HEK293T (cell line): ENCODE measurements around the gene XRN1.

ENCODE experiments used
- CTCF ChIA-PET: fragments of 350-600 bp; formaldehyde crosslinking; extraction: SDS; loops from one replicate; lab custom pipeline; 2021; ENCODE audit warnings: antibody characterized with exemption, inconsistent platforms; lab: Yijun Ruan, JAX
- POLR2A ChIA-PET: fragments of 350-600 bp; formaldehyde crosslinking; extraction: SDS; loops from one replicate; lab custom pipeline; 2020; ENCODE audit warnings: antibody characterized with exemption, inconsistent platforms; lab: Yijun Ruan, JAX
- DNase-seq: peaks from one replicate; pipeline ENCODE4 v3.0.0; 2012; ENCODE audit warnings: mixed read lengths; ENCODE audit errors: extremely low spot score
- ARNT ChIP-seq: fragments of 450-650 bp; IDR thresholded peaks from 2 replicates; pipeline ENCODE4 v1.6.1; 2017; ENCODE audit warnings: mild to moderate bottlenecking
- BHLHE40 ChIP-seq: fragments of 450-650 bp; IDR thresholded peaks from 2 replicates; pipeline ENCODE4 v1.6.1; 2016; ENCODE audit warnings: mild to moderate bottlenecking, moderate library complexity, borderline replicate concordance
- CTBP1 ChIP-seq: fragments of 450-650 bp; IDR thresholded peaks from 2 replicates; pipeline ENCODE4 v1.6.1; 2016; ENCODE audit warnings: borderline replicate concordance
- ELF4 ChIP-seq: fragments of 450-650 bp; IDR thresholded peaks from 2 replicates; pipeline ENCODE4 v1.6.1; 2017; ENCODE audit warnings: antibody characterized with exemption
- FOXA1 ChIP-seq: fragments of 450-650 bp; IDR thresholded peaks from 2 replicates; pipeline ENCODE4 v1.6.1; 2016; ENCODE audit warnings: mild to moderate bottlenecking
- FOXK2 ChIP-seq: fragments of 450-650 bp; IDR thresholded peaks from 2 replicates; pipeline ENCODE4 v1.6.1; 2016; ENCODE audit warnings: mild to moderate bottlenecking
- FOXM1 ChIP-seq: fragments of 450-650 bp; IDR thresholded peaks from 2 replicates; pipeline ENCODE4 v1.6.1; 2017; ENCODE audit warnings: mild to moderate bottlenecking, borderline replicate concordance
- HDGF ChIP-seq: fragments of 450-650 bp; IDR thresholded peaks from 2 replicates; pipeline ENCODE4 v1.6.1; 2017; ENCODE audit warnings: antibody characterized with exemption, borderline replicate concordance
- L3MBTL2 ChIP-seq: fragments of 450-650 bp; conservative IDR thresholded peaks from 2 replicates; pipeline ENCODE4 v1.6.1; 2016; ENCODE audit warnings: mild to moderate bottlenecking
- LEF1 ChIP-seq: fragments of 450-650 bp; IDR thresholded peaks from 2 replicates; pipeline ENCODE4 v1.6.1; 2017; ENCODE audit warnings: mild to moderate bottlenecking, borderline replicate concordance
- NFRKB ChIP-seq: fragments of 450-650 bp; IDR thresholded peaks from 2 replicates; pipeline ENCODE4 v1.6.1; 2016; ENCODE audit warnings: mild to moderate bottlenecking, moderate library complexity
- PKNOX1 ChIP-seq: fragments of 450-650 bp; IDR thresholded peaks from 2 replicates; pipeline ENCODE4 v1.6.1; 2016
- SP1 ChIP-seq: fragments of 450-650 bp; IDR thresholded peaks from 2 replicates; pipeline ENCODE4 v1.6.1; 2017
- SUZ12 ChIP-seq: fragments of 450-650 bp; IDR thresholded peaks from 2 replicates; pipeline ENCODE4 v1.6.1; 2016; ENCODE audit warnings: mild to moderate bottlenecking
- TARDBP ChIP-seq: fragments of 450-650 bp; IDR thresholded peaks from 2 replicates; pipeline ENCODE4 v1.6.1; 2016
- ZNF384 ChIP-seq: fragments of 450-650 bp; IDR thresholded peaks from 2 replicates; pipeline ENCODE4 v1.6.1; 2016

Gene XRN1

GRCh38 chr3:142470826-142471225 is 23.0 kb upstream of the XRN1 start:
- ChIA-PET CTCF (no interaction called here), POLR2A (no interaction called here)
- no peak for DNase-seq

DNA sequence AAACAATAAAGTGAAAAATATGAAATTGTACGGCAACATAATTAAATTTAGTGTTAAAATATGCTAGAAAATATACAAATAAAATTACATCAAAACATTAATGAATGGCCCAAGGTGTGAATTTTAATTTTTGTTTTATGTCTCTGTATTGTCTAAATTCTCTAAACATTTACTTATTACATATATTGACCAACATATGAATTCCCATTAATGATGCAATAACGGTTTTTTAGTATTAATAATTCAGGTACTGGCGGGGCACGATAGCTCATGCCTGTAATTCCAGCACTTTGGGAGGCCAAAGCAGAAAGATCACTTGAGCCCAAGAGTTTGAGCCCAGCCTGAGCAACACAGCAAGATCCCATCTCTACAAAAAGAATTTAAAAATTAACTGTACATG is 20.6 kb upstream of the XRN1 start:
- POLR2A ChIA-PET: no interaction called here
- TF ChIP-seq HDGF (no peak), LEF1 (no peak), CTBP1 (no peak), PKNOX1 (no peak), SP1 (no peak), SUZ12 (no peak), ARNT (no peak), NFRKB (no peak), BHLHE40 (no peak), ZNF384 (no peak), FOXA1 (no peak), L3MBTL2 (no peak), FOXK2 (no peak), FOXM1 (no peak), ELF4 (no peak), TARDBP (no peak)
- no peak for DNase-seq
- CTCF ChIA-PET: interaction anchor here (0.6 kb wide), 1 partner anchor 1335 kb away, joined by 3 read pairs; no protein-coding TSS in a partner anchor

More at GRCh38 chr3:142470826-142471225, 23.0 kb upstream of the XRN1 start:
- no peak for TF ChIP-seq CTBP1
- no peak for TF ChIP-seq HDGF
- TF ChIP-seq BHLHE40: no peak
- TF ChIP-seq ZNF384: no peak
- no peak for TF ChIP-seq ELF4
- TF ChIP-seq ARNT: no peak
- TF ChIP-seq LEF1: no peak
- TF ChIP-seq L3MBTL2: no peak
- no peak for TF ChIP-seq TARDBP
- no peak for TF ChIP-seq NFRKB
- no peak for TF ChIP-seq PKNOX1
- TF ChIP-seq SP1: no peak

- ChIA-PET POLR2A (no interaction called here), CTCF (no interaction called here)
- DNase-seq: no peak
- no peak for TF ChIP-seq FOXM1
- no peak for TF ChIP-seq PKNOX1
- no peak for TF ChIP-seq LEF1
- TF ChIP-seq SP1: no peak
- no peak for TF ChIP-seq ARNT
- no peak for TF ChIP-seq TARDBP
These were observed 19.9 kb upstream of the XRN1 start for GRCh38 chr3:142467768-142468167.

GRCh38 chr3:142460689-142461088 is 12.9 kb upstream of the XRN1 start:
- DNase-seq: no peak
- TF ChIP-seq NFRKB (no peak), CTBP1 (no peak), LEF1 (no peak), ZNF384 (no peak), FOXM1 (no peak), ARNT (no peak)
- ChIA-PET CTCF (no interaction called here), POLR2A (no interaction called here)

DNA sequence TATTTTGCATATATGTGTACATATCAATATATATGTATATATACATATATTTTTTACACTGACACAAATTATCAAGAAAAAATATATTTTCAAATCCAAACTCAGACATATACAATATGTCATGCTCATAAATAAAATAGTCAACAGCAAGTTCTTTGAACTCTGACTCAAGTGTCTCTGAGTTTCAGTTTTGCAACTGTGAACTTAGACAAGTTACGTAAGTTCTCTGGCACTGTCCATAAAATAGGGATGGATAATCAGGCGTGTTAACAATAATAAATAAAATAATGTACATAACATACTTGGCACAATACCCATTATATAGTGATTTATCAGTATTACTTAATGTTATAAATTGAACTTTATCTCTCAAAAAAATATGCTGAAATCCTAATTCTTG is 12.1 kb upstream of the XRN1 start:
- TF ChIP-seq CTBP1: no peak
- no peak for TF ChIP-seq SUZ12
- TF ChIP-seq FOXA1: no peak
- DNase-seq: no peak
- ChIA-PET CTCF (no interaction called here), POLR2A (no interaction called here)

DNA sequence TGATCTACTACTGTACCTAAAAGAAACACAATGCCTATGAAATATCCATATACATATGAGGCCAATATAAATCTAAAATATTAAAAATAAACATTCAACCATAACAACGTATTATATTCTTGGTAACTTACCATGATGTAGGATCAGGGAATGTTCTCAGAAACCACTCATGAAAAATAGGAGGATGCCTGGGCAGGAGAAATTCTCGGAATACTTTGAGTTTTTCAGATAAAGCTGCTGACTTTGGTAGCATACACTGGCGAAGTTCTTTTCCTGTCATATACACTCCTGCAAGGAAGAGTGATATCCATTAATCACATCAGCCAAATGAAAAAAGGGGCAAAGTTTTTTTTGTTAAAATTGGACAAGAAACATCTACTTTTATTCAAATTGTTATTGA is 11.3 kb upstream of the XRN1 start:
- CTCF ChIA-PET: no interaction called here
- no peak for DNase-seq
- no peak for TF ChIP-seq FOXK2
- no peak for TF ChIP-seq FOXM1
- POLR2A ChIA-PET: no interaction called here

- TF ChIP-seq NFRKB: no peak
- TF ChIP-seq HDGF: no peak
- TF ChIP-seq ARNT: no peak
- TF ChIP-seq ELF4: no peak
- TF ChIP-seq PKNOX1: no peak
- no peak for TF ChIP-seq TARDBP
- no peak for TF ChIP-seq FOXK2
- TF ChIP-seq L3MBTL2: no peak
- TF ChIP-seq CTBP1: no peak
- no peak for TF ChIP-seq LEF1
- TF ChIP-seq SUZ12: no peak
- TF ChIP-seq BHLHE40: no peak
- no peak for TF ChIP-seq FOXM1
- no peak for TF ChIP-seq SP1
- ChIA-PET POLR2A (no interaction called here), CTCF (no interaction called here)
- DNase-seq: no peak
These were observed 3.0 kb upstream of the XRN1 start for GRCh38 chr3:142450881-142451280.
